Measurements from ENCODE around the gene FAM222B. TPM values are rescaled to one million over a fixed set of nuclear protein-coding genes. Genes with fewer than 3 reads are reported as not detected.
A peak's percentile ranks its signal among the peaks of the same experiment; 100 is the strongest.
"Not testable (repeated sequence)": the region's sequence is repeated elsewhere in the genome, so short reads cannot be mapped to it uniquely, and the experiment has no call there.

The FAM222B gene
- total RNA-seq, 1 donor from 2014 or later = 6.3 TPM

DNA sequence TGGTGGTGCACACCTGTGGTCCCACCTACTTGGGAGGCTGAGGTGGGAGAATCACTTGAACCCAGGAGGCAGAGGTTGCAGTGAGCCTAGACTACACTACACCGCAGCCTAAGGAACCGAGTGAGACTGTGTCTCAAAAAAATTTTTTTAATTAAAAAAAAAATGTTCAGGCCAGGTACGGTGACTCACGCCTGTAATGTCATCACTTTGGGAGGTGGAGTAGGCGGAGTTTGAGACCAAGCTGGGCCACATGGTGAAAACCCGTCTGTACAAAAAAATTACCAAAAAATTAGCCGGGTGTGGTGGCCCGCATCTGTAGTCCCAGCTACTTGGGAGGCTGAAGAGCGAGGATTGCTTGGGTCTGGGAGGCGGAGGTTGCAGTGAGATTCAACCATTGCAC lies 3.6 kb upstream of the FAM222B start:
- H3K4me3 ChIP-seq (ENCODE audit: low read length in 3 of 3) = no peak overlapping the region
- no peak overlapping the region for H3K27ac ChIP-seq (ENCODE audit: low read depth, low read length)
- no peaks in the 10 kb centered on the region for H3K9me3 ChIP-seq (ENCODE audit: control insufficient read depth in 3 of 3, low read length in 3 of 3)
- no peaks in the 10 kb centered on the region for H3K36me3 ChIP-seq (ENCODE audit: control insufficient read depth in 3 of 3, insufficient read depth in 3 of 3, low read length in 3 of 3)
- H3K4me1 ChIP-seq (ENCODE audit: control insufficient read depth in 3 of 3, insufficient read depth in 3 of 3, low read length in 3 of 3) = peaks cover 5 to 16% (median 8%) of the 10 kb centered on the region in 3 donors
- no peaks in the 10 kb centered on the region for H3K27me3 ChIP-seq (ENCODE audit: control insufficient read depth in 3 of 3, insufficient read depth in 3 of 3, low read length in 3 of 3)
- no peak overlapping the region for H3K9ac ChIP-seq (ENCODE audit: low read depth in 1 of 3, low read length in 3 of 3)

GRCh38 chr17:28843816-28844148 lies 1.2 kb upstream of the FAM222B start:
- no peaks in the 10 kb centered on the region for H3K27me3 ChIP-seq (ENCODE audit: control insufficient read depth in 3 of 3, insufficient read depth in 3 of 3, low read length in 3 of 3)
- H3K36me3 ChIP-seq (ENCODE audit: control insufficient read depth in 3 of 3, insufficient read depth in 3 of 3, low read length in 3 of 3) = no peaks in the 10 kb centered on the region
- H3K9me3 ChIP-seq (ENCODE audit: control insufficient read depth in 3 of 3, low read length in 3 of 3) = no peaks in the 10 kb centered on the region
- H3K4me3 ChIP-seq (ENCODE audit: low read length in 3 of 3) = no peak overlapping the region
- no peak overlapping the region for H3K27ac ChIP-seq (ENCODE audit: low read depth, low read length)
- peaks cover 5 to 16% (median 8%) of the 10 kb centered on the region in 3 donors for H3K4me1 ChIP-seq (ENCODE audit: control insufficient read depth in 3 of 3, insufficient read depth in 3 of 3, low read length in 3 of 3)
- no peak overlapping the region for H3K9ac ChIP-seq (ENCODE audit: low read depth in 1 of 3, low read length in 3 of 3)

GRCh38 chr17:28841901-28842281 lies 699 bp downstream of the FAM222B start:
- Histone ChIP-seq H3K4me3 (ENCODE audit: low read length in 3 of 3) (peak overlapping the region; percentile 91 to 97 (median 95)), H3K9me3 (ENCODE audit: control insufficient read depth in 3 of 3, low read length in 3 of 3) (no peaks in the 10 kb centered on the region), H3K27ac (ENCODE audit: low read depth, low read length) (peak overlapping the region; percentile 72), H3K27me3 (ENCODE audit: control insufficient read depth in 3 of 3, insufficient read depth in 3 of 3, low read length in 3 of 3) (no peaks in the 10 kb centered on the region), H3K4me1 (ENCODE audit: control insufficient read depth in 3 of 3, insufficient read depth in 3 of 3, low read length in 3 of 3) (peaks cover 5 to 16% (median 8%) of the 10 kb centered on the region in 3 donors), H3K36me3 (ENCODE audit: control insufficient read depth in 3 of 3, insufficient read depth in 3 of 3, low read length in 3 of 3) (no peaks in the 10 kb centered on the region), H3K9ac (ENCODE audit: low read depth in 1 of 3, low read length in 3 of 3) (peak overlapping the region; percentile 86 to 91 (median 89))

DNA sequence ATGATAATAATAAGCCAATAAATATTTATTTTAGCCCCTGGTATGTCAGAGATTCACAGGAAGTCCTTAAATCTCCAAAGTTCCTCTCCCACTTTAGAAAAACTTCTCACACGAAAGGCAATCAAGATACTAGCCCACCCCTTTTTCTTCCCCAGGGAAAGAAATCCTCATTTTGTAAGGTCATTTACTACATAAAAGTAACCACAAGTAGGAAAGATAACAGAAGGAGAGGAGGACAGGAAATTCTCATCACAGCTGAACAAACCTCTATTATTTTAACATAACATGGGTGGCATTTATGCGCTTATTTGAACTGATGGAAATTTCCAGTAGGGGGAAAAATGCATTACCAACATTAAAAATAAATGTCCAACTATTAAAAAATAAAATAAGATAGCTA lies 3.4 kb downstream of the FAM222B start:
- Histone ChIP-seq H3K9me3 (ENCODE audit: control insufficient read depth in 3 of 3, low read length in 3 of 3) (no peaks in the 10 kb centered on the region), H3K9ac (ENCODE audit: low read depth in 1 of 3, low read length in 3 of 3) (no peak overlapping the region), H3K27me3 (ENCODE audit: control insufficient read depth in 3 of 3, insufficient read depth in 3 of 3, low read length in 3 of 3) (no peaks in the 10 kb centered on the region), H3K36me3 (ENCODE audit: control insufficient read depth in 3 of 3, insufficient read depth in 3 of 3, low read length in 3 of 3) (no peaks in the 10 kb centered on the region), H3K27ac (ENCODE audit: low read depth, low read length) (no peak overlapping the region), H3K4me3 (ENCODE audit: low read length in 3 of 3) (no peak overlapping the region), H3K4me1 (ENCODE audit: control insufficient read depth in 3 of 3, insufficient read depth in 3 of 3, low read length in 3 of 3) (peaks cover 5 to 16% (median 8%) of the 10 kb centered on the region in 3 donors)

- H3K27me3 ChIP-seq (ENCODE audit: control insufficient read depth in 3 of 3, insufficient read depth in 3 of 3, low read length in 3 of 3); H3K4me1 ChIP-seq (ENCODE audit: control insufficient read depth in 3 of 3, insufficient read depth in 3 of 3, low read length in 3 of 3); H3K9me3 ChIP-seq (ENCODE audit: control insufficient read depth in 3 of 3, low read length in 3 of 3); H3K27ac ChIP-seq (ENCODE audit: low read depth, low read length); H3K4me3 ChIP-seq (ENCODE audit: low read length in 3 of 3); H3K36me3 ChIP-seq (ENCODE audit: control insufficient read depth in 3 of 3, insufficient read depth in 3 of 3, low read length in 3 of 3); H3K9ac ChIP-seq (ENCODE audit: low read depth in 1 of 3, low read length in 3 of 3): not testable (repeated sequence)
Measured at GRCh38 chr17:28836541-28836940, 6.0 kb downstream of the FAM222B start.

- Histone ChIP-seq H3K4me1 (ENCODE audit: control insufficient read depth in 3 of 3, insufficient read depth in 3 of 3, low read length in 3 of 3) (no peaks in the 10 kb centered on the region), H3K9me3 (ENCODE audit: control insufficient read depth in 3 of 3, low read length in 3 of 3) (no peaks in the 10 kb centered on the region), H3K27ac (ENCODE audit: low read depth, low read length) (no peak overlapping the region), H3K36me3 (ENCODE audit: control insufficient read depth in 3 of 3, insufficient read depth in 3 of 3, low read length in 3 of 3) (no peaks in the 10 kb centered on the region), H3K27me3 (ENCODE audit: control insufficient read depth in 3 of 3, insufficient read depth in 3 of 3, low read length in 3 of 3) (no peaks in the 10 kb centered on the region), H3K9ac (ENCODE audit: low read depth in 1 of 3, low read length in 3 of 3) (no peak overlapping the region), H3K4me3 (ENCODE audit: low read length in 3 of 3) (no peak overlapping the region)
Measured at GRCh38 chr17:28834420-28834819, 8.2 kb downstream of the FAM222B start.

DNA sequence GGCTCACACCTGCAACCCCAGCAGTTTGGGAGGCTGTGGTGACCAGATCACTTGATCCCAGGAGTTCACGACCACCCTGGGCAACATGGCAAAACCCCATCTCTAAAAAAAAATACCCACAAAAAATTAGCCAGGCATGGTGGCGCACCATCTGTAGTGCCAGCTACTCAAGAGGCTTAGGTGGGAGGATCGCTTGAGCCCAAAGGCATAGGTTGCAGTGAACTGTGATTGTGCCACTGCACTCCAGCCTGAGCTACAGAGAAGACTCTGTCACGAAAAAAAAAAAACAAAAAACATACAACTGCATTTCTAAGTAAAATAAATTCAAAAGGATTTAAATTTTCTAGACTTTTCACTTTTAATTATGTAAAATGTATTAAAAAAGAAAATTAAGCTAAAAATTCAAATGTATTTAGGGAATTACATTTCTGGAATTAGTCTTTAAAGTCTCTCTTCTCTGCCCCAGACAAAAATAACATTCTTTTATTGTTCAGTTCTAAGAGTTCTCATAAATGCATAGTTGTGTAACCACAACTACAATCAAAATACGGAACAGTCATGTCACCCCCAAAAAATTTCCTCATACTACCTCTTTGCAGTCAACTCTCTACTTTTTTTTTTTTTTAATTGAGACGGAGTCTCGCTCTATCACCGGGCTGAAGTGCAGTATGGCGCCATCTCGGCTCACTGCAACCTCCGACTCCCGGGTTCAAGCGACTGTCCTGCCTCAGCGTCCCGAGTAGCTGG lies 14.1 kb downstream of the FAM222B start:
- H3K4me1 ChIP-seq (ENCODE audit: control insufficient read depth in 3 of 3, insufficient read depth in 3 of 3, low read length in 3 of 3) = no peaks in the 10 kb centered on the region
- H3K27me3 ChIP-seq (ENCODE audit: control insufficient read depth in 3 of 3, insufficient read depth in 3 of 3, low read length in 3 of 3) = no peaks in the 10 kb centered on the region
- H3K9ac ChIP-seq (ENCODE audit: low read depth in 1 of 3, low read length in 3 of 3) = no peak overlapping the region
- H3K9me3 ChIP-seq (ENCODE audit: control insufficient read depth in 3 of 3, low read length in 3 of 3) = no peaks in the 10 kb centered on the region
- no peaks in the 10 kb centered on the region for H3K36me3 ChIP-seq (ENCODE audit: control insufficient read depth in 3 of 3, insufficient read depth in 3 of 3, low read length in 3 of 3)
- no peak overlapping the region for H3K27ac ChIP-seq (ENCODE audit: low read depth, low read length)
- no peak overlapping the region for H3K4me3 ChIP-seq (ENCODE audit: low read length in 3 of 3)

DNA sequence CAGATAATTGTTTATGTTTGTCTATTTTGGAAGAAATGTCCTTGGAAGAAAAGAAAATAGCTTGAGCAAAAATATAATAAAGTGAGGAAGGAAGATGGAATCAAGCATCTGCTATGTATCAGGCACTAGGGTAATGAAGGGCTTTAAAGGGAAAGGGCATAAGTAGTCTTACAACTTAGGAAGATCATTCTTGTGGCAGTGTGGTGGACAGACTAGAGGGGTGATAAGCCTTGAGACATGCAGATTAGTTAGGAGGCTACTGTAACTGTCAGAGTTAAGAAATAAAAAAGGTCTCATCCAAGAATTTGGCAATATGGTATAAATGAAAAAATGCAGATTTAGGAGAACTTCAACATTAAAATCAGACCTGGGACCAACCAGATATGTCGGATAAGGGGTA lies 14.9 kb downstream of the FAM222B start:
- Histone ChIP-seq H3K4me3 (ENCODE audit: low read length in 3 of 3) (no peak overlapping the region), H3K9ac (ENCODE audit: low read depth in 1 of 3, low read length in 3 of 3) (no peak overlapping the region), H3K27ac (ENCODE audit: low read depth, low read length) (no peak overlapping the region), H3K36me3 (ENCODE audit: control insufficient read depth in 3 of 3, insufficient read depth in 3 of 3, low read length in 3 of 3) (no peaks in the 10 kb centered on the region), H3K27me3 (ENCODE audit: control insufficient read depth in 3 of 3, insufficient read depth in 3 of 3, low read length in 3 of 3) (no peaks in the 10 kb centered on the region), H3K4me1 (ENCODE audit: control insufficient read depth in 3 of 3, insufficient read depth in 3 of 3, low read length in 3 of 3) (no peaks in the 10 kb centered on the region), H3K9me3 (ENCODE audit: control insufficient read depth in 3 of 3, low read length in 3 of 3) (no peaks in the 10 kb centered on the region)

- Histone ChIP-seq H3K4me3 (ENCODE audit: low read length in 3 of 3) (no peak overlapping the region), H3K27ac (ENCODE audit: low read depth, low read length) (no peak overlapping the region), H3K9me3 (ENCODE audit: control insufficient read depth in 3 of 3, low read length in 3 of 3) (no peaks in the 10 kb centered on the region), H3K4me1 (ENCODE audit: control insufficient read depth in 3 of 3, insufficient read depth in 3 of 3, low read length in 3 of 3) (peaks cover 0 to 4% (median 3%) of the 10 kb centered on the region in 3 donors), H3K27me3 (ENCODE audit: control insufficient read depth in 3 of 3, insufficient read depth in 3 of 3, low read length in 3 of 3) (no peaks in the 10 kb centered on the region), H3K9ac (ENCODE audit: low read depth in 1 of 3, low read length in 3 of 3) (no peak overlapping the region), H3K36me3 (ENCODE audit: control insufficient read depth in 3 of 3, insufficient read depth in 3 of 3, low read length in 3 of 3) (no peaks in the 10 kb centered on the region)
Measured at GRCh38 chr17:28819582-28819981, 23.0 kb downstream of the FAM222B start.

DNA sequence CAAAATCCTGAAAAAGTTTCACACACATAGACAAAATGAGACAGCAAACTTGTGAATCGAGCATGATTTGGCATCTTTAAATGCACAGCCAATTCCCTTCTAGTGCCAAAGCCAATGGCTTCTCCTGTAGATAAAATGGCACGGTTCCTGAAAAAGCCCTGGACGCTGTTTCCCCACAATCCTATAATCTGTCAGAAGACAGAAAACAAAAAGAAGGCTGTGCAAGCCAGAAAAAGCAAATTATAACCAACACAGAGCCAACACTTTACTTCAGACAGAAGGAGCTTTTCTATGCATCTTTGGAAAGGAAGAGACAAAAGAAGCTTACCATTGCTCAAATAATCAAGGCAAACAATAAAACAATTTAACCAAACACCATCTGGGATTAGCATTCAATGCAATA lies 23.8 kb downstream of the FAM222B start:
- H3K9ac ChIP-seq (ENCODE audit: low read depth in 1 of 3, low read length in 3 of 3) = no peak overlapping the region
- no peak overlapping the region for H3K4me3 ChIP-seq (ENCODE audit: low read length in 3 of 3)
- no peaks in the 10 kb centered on the region for H3K9me3 ChIP-seq (ENCODE audit: control insufficient read depth in 3 of 3, low read length in 3 of 3)
- no peaks in the 10 kb centered on the region for H3K36me3 ChIP-seq (ENCODE audit: control insufficient read depth in 3 of 3, insufficient read depth in 3 of 3, low read length in 3 of 3)
- H3K27me3 ChIP-seq (ENCODE audit: control insufficient read depth in 3 of 3, insufficient read depth in 3 of 3, low read length in 3 of 3) = no peaks in the 10 kb centered on the region
- peaks cover 0 to 4% (median 3%) of the 10 kb centered on the region in 3 donors for H3K4me1 ChIP-seq (ENCODE audit: control insufficient read depth in 3 of 3, insufficient read depth in 3 of 3, low read length in 3 of 3)
- no peak overlapping the region for H3K27ac ChIP-seq (ENCODE audit: low read depth, low read length)
